Mucosa of descending colon (tissue), 3 donors: ENCODE measurements around the gene FER1L5. TPM values are rescaled to one million over a fixed set of nuclear protein-coding genes. Genes with fewer than 3 reads are reported as not detected.

ENCODE experiments used
- ATAC-seq: fragments of 200-7000 bp; cut with Tn5 transposase; one replicate; pipeline ENCODE4 v1.9.1; 2020; ENCODE audit warnings: mild to moderate bottlenecking, moderate library complexity
- DNase-seq, 3 donors: peaks; one replicate each; pipeline ENCODE4 v3.0.0-alpha.2; 2020
- H3K36me3 ChIP-seq: fragments of 200-600 bp; one replicate; pipeline ENCODE4 v1.8.0; 2021; ENCODE audit warnings: low read depth, mild to moderate bottlenecking
- H3K4me1 ChIP-seq: fragments of 200-600 bp; one replicate; pipeline ENCODE4 v1.8.0; 2021; ENCODE audit warnings: low read depth, mild to moderate bottlenecking
- H3K4me3 ChIP-seq: fragments of 200-600 bp; one replicate; pipeline ENCODE4 v1.8.0; 2021; ENCODE audit warnings: mild to moderate bottlenecking
- H3K9me3 ChIP-seq: fragments of 200-600 bp; one replicate; pipeline ENCODE4 v1.8.0; 2021; ENCODE audit warnings: mild to moderate bottlenecking
- intact Hi-C, 2 donors: fragments of 100-400 bp; cut with DNase I in 1 of 2; cut with micrococcal nuclease in 1 of 2; formaldehyde crosslinking; loops; one replicate each; pipeline versions ENCODE4 v1.11.0 to v1.11.1; 2022; cut with DNase I, micrococcal nuclease
- total RNA-seq, 3 donors: library from RNA; stranded (reverse); fragmentation: NEBNext Ultra II Directional in 2 of 3; extraction: Animal tissue kit (Norgen Biotek cat#: 25700) in 2 of 3; gene quantifications; one replicate each; pipeline versions ENCODE4 v1.2.1 to v1.2.4, GENCODE V29; 2021 to 2023
- TF ChIP-seq, protein P1 (sequence below): fragments of 200-600 bp; IDR thresholded peaks from one replicate; pipeline ENCODE4 v1.8.0; 2022; ENCODE audit warnings: antibody characterized with exemption, mild to moderate bottlenecking
- donor health status: DM: no; HTN: no; CAD: no; lungs with moderate emphysema.
- donor health status: DM: no; HTN: no; CAD: no.
- donor health status: DM: no; HTN: yes; CAD: no.

Gene FER1L5
- total RNA-seq, 3 donors from 2014 or later, result 0.09 TPM; not detected in 2

DNA sequence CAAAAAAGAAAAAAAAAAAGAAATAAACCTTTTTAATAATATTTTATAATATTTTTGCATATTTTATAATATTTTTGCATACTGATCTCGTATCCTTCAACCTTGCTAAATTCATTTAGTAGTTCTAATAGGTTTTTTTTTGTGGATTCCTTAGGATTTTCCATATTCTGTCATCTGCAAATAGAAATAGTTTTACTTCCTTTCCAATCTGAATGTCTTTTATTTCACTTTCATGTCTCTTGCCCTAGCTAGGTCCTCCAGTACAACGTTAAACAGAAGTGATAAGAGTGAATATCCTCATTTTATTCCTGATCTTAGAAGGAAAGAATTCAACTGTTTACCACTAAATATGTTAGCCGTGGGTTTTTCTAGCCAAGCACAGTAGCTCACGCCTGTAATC is 83.6 kb downstream of the FER1L5 start:
- intact Hi-C loops, result no loop called here
- no peak overlapping the region for H3K4me3 ChIP-seq
- H3K9me3 ChIP-seq, result no peaks in the 10 kb centered on the region
- ATAC-seq (no peak), DNase-seq (no peak)
- TF ChIP-seq, protein P1, sequence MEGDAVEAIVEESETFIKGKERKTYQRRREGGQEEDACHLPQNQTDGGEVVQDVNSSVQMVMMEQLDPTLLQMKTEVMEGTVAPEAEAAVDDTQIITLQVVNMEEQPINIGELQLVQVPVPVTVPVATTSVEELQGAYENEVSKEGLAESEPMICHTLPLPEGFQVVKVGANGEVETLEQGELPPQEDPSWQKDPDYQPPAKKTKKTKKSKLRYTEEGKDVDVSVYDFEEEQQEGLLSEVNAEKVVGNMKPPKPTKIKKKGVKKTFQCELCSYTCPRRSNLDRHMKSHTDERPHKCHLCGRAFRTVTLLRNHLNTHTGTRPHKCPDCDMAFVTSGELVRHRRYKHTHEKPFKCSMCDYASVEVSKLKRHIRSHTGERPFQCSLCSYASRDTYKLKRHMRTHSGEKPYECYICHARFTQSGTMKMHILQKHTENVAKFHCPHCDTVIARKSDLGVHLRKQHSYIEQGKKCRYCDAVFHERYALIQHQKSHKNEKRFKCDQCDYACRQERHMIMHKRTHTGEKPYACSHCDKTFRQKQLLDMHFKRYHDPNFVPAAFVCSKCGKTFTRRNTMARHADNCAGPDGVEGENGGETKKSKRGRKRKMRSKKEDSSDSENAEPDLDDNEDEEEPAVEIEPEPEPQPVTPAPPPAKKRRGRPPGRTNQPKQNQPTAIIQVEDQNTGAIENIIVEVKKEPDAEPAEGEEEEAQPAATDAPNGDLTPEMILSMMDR, result no peak
- H3K36me3 ChIP-seq, result peaks cover 4% of the 10 kb centered on the region
- H3K4me1 ChIP-seq, result no peaks in the 10 kb centered on the region

DNA sequence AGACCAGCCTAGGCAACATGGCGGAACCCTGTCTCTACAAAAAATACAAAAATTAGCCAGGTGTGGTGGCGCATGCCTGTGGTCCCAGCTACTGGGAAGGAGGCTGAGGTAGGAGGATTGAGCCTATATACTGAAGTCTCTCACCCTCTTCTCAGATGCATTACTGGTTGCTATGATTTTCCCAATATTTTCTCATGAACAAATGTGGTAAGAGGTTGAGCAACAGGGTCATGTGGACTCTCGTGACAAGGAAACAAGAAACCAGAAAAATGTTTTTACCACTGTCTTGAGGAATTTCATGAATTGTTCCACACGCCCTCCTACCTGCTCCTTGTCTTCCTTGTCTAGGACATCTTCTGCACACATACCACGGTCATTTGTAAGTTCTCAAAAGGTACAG is 84.9 kb downstream of the FER1L5 start:
- no peaks in the 10 kb centered on the region for H3K9me3 ChIP-seq
- DNase-seq, result peak in 1 of 3 donors; percentile 22
- TF ChIP-seq, protein P1, result no peak
- H3K36me3 ChIP-seq, result peaks cover 4% of the 10 kb centered on the region
- intact Hi-C loops, result no loop called here
- H3K4me1 ChIP-seq, result no peaks in the 10 kb centered on the region
- ATAC-seq, result no peak
- H3K4me3 ChIP-seq, result no peak overlapping the region

DNA sequence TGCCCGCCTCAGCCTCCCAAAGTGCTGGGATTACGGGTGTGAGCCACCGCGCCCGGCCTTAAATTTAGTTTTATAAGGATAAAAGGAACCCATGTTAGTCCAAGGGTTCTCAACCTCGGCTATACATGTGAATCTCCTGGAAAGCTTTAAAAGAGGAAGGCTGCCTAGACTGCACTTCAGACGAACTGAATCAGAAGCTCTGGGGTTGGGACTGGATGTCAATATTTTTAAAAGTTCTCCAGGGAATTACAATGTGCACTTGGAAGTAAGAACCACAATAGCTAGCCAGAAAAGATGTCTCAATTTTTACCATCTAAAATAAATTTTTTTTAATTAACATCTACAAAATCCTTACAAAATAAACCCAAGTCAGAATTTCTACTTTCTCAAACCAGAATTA is 87.2 kb downstream of the FER1L5 start:
- Histone ChIP-seq H3K9me3 (no peaks in the 10 kb centered on the region), H3K36me3 (peaks cover 11% of the 10 kb centered on the region), H3K4me3 (no peak overlapping the region), H3K4me1 (no peaks in the 10 kb centered on the region)
- no peak for ATAC-seq
- intact Hi-C loops, result no loop called here
- DNase-seq, result no peak
- TF ChIP-seq, protein P1, result no peak

DNA sequence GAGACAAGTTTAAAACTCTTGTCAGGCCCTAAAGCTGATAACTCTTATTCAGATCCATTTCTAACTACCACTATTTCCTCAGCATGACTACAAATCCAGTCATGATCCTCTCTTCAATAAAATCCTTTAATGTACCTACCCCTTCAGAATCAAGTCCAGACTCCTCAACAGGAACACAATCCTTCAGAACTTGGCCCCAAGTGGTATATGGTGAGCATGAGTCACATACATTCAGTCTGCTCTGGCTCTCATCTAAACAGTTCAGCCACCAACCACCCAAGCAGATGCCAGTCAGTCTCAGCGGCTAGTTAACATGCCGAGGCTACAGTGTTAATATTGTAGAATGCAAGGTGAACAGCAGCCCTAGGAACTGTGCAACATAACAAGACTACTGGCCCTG is 87.6 kb downstream of the FER1L5 start:
- DNase-seq, result no peak
- intact Hi-C loops, result no loop called here
- TF ChIP-seq, protein P1, result no peak
- H3K9me3 ChIP-seq, result no peaks in the 10 kb centered on the region
- no peak for ATAC-seq
- H3K4me3 ChIP-seq, result no peak overlapping the region
- H3K4me1 ChIP-seq, result no peaks in the 10 kb centered on the region
- peaks cover 11% of the 10 kb centered on the region for H3K36me3 ChIP-seq

DNA sequence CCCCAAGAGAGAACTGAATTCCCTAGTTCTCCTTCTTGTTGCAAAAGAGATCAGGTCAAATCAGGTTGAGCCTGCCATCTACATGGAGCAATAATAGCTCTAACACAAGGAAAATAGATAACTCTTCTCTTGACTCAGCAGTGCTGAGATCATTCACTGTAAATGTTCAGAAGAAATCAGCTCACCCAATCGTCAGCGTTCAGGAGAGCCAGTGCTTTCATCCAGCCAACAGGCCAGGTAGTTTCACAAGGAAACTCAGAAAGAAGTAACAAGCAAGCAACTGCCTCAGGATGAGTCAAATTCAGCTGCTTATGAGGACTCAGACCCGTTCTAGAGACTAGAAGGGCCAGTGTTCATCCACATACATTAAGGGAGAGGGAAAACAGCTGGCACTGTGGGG is 91.4 kb downstream of the FER1L5 start:
- ATAC-seq (no peak), DNase-seq (no peak)
- Histone ChIP-seq H3K4me3 (no peak overlapping the region), H3K4me1 (peaks cover 3% of the 10 kb centered on the region), H3K36me3 (peaks cover 11% of the 10 kb centered on the region), H3K9me3 (no peaks in the 10 kb centered on the region)
- TF ChIP-seq, protein P1, result no peak
- intact Hi-C loops, result no loop called here
